Ishikawa (cell line): ENCODE results near the gene RTN4RL1.

Experiments
- EGR1 ChIP-seq: IDR thresholded peaks from 2 replicates; pipeline ENCODE4 v1.6.1; 2012
- EP300 ChIP-seq: IDR thresholded peaks from 2 replicates; pipeline ENCODE4 v1.6.1; 2012; ENCODE audit warnings: borderline replicate concordance
- RAD21 ChIP-seq: IDR thresholded peaks from 2 replicates; pipeline ENCODE4 v1.6.1; 2012; ENCODE audit warnings: low read depth
- REST ChIP-seq: IDR thresholded peaks from 2 replicates; pipeline ENCODE4 v1.6.1; 2012; ENCODE audit warnings: low read depth, mild to moderate bottlenecking
- TAF1 ChIP-seq: IDR thresholded peaks from 2 replicates; pipeline ENCODE4 v1.6.1; 2012; ENCODE audit warnings: low read depth, mild to moderate bottlenecking
- TCF12 ChIP-seq: IDR thresholded peaks from 2 replicates; pipeline ENCODE4 v1.6.1; 2012; ENCODE audit warnings: low read depth
- YY1 ChIP-seq: IDR thresholded peaks from 2 replicates; pipeline ENCODE4 v1.6.1; 2012; ENCODE audit warnings: low read depth
- ZBTB7A ChIP-seq: IDR thresholded peaks from 2 replicates; pipeline ENCODE4 v1.6.1; 2012; ENCODE audit warnings: low read depth
- TF ChIP-seq, protein P1 (sequence below): IDR thresholded peaks from 2 replicates; pipeline ENCODE4 v1.6.1; 2012

GRCh38 chr17:2042390-2042847 is 17.3 kb upstream of the RTN4RL1 start:
- TF ChIP-seq RAD21 = no peak
- TF ChIP-seq EP300 = no peak
- peak; percentile 23; the same call in 1 of the 2 replicates for TF ChIP-seq ZBTB7A
- TF ChIP-seq TCF12 = no peak
- TF ChIP-seq TAF1 = no peak
- TF ChIP-seq, protein P1, sequence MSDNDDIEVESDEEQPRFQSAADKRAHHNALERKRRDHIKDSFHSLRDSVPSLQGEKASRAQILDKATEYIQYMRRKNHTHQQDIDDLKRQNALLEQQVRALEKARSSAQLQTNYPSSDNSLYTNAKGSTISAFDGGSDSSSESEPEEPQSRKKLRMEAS = no peak
- no peak for TF ChIP-seq YY1
- TF ChIP-seq REST = no peak
- no peak for TF ChIP-seq EGR1
